GM18861 (cell line): ENCODE measurements around the gene PACSIN3.
A peak's percentile ranks its signal among the peaks of the same experiment; 100 is the strongest.

Source experiments
- ATAC-seq: cut with Tn5 transposase; IDR thresholded peaks from one replicate; pipeline ENCODE4 v1.9.1; 2021; ENCODE audit not compliant: unreplicated experiment

PACSIN3 gene

DNA sequence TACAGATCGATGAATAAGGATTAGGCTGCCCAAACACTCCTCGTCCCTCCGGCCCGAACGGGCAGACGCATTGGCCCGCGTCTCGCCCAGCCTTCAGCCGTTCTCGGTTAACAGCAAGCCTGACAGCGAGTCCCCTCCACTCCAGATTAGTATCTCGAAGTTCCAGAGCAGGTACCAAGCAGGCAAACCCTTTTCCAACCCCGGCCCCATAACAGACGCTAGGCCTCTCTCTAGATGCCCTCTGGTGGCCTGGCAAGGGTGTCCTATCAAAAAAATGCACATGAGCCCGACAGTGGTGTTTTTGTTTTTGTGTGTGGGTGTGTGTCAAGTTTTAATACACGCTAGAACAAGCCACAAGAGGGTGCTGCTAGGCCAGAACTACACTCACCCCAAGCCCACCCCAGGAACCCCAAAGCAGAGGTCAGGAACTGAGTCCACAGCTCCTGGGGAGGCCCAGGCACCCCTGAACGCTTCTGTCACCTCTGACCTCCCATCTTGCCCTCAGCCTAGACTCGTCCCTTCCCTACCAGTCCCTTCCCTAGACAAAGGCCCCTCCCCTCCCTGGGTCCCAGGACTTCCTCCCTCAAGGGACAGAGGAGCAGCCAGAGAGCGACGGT lies 8.9 kb downstream of the PACSIN3 start:
- ATAC-seq: peak; percentile 36

DNA sequence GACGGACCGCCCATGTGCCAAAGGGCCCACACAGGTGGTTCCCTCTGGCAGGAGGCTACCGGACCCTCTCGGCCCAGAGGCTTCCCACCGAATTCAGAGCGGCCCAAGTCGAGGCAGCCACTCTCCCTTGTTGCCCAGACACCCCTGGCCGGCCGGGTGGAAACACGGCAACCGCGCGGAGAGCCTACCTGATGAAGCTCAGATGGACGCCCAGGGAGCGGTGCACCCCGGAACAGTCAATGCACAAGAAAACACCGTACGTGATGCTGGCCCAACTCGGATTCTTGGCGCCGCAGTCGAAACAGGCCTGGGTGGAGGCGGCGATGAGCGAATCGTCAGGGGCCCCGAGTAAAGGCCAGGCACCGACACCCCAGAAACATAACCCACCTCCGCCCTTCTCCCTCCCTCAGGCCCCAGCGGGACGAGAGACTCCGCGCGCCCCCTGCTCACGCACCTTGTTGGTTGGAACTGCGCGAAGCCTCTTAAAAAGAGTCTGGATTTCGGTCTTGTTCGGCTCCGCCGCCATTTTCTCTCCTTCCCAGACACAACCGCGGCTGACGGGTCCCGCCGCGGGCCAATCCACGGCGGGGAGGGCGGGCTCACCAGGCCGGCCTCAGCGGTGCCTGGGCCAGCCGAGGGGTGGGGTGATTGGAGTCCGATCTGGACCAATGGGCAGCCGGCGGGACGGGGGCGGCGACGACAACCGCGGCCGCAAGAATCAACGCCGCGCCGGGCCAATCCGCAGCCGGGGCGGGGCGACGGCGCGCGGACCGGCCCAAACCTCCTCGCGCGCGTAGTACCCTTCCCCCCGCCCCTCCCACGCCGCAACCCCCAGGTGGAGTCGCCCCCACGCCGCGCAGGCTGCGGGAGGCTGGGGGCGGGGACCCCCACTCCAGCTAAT lies 9.7 kb downstream of the PACSIN3 start, which contains the start of gene ARFGAP2:
ARFGAP2 (minus strand) TSS at position 552 of the 901 bp plus-strand sequence; CDS start at position 526, 26 bp downstream.
- ATAC-seq: peak; percentile 76

DNA sequence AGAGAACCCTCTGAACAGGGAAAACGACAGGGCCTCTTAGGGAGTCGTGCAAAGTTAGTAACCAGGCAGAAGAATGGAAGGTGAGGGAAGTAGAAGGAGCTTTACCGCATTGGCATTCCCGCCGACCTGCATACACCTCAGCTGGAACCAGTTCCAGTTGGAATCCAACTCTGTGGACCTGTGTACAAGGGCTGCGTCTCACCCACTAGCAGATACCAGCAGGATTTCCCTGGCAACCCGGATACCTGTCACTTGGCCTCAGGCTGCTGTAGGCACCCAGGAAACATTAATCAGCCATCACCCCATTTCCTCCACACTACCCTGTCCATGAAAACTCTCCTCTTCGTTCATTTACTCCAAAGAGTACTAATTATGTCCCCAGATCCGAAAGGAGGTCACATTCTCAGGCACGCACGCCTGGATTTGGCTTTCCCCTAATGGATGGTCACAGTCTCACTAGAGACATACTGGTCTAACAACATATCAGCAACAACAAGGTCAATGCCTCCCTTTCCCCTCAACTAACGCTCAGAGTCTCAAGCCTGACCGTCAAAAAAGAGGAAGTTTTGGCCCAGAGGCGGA lies 10.4 kb downstream of the PACSIN3 start:
- ATAC-seq: no peak

DNA sequence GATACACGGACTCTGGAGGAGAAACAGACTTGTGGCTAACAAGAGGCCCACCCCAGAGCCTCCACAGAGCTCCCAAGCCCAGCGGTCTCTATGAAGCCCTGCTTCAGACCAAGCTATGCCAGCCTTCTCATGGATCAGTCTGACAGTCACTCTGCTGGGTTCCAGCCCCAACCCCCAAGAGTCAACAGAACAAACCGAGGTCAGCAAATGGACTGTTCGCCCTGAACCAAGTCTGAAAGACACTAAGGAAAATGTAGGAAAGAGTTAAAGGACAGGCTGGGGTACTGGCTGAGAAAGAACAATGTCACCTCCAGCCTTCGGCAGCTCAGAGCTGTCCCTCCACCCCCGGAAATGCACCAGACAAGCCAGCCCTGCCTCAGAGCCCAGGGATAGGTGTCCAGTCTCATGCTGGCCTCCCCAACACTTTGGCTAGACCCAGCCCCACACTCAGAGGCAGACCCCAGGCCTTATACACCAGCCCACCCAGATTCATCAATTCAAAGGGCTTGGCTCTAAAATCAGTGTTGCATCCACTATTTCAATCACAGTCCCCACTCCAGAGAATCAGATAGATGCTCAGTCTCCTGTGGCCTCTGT lies 13.4 kb downstream of the PACSIN3 start:
- ATAC-seq: no peak

DNA sequence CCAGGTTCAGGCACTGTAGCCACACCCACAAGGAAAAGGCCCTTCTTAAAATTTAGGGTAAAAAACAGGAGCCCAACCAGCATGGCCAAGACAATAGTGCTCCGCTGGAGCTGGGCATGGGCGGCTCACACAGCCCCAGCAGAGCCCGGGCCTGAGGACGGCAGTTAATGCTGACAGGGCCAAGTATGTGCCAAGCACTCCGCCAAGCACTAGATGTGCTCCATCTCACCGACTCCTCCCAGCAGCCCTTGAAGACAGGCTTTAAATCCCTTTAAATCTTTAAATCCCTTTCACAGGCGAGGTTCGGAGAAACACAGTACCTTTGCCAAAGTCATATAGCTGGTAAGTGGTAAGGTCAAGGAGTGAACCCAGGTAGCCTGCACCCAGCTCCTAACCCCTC lies 14.4 kb downstream of the PACSIN3 start:
- ATAC-seq: no peak

DNA sequence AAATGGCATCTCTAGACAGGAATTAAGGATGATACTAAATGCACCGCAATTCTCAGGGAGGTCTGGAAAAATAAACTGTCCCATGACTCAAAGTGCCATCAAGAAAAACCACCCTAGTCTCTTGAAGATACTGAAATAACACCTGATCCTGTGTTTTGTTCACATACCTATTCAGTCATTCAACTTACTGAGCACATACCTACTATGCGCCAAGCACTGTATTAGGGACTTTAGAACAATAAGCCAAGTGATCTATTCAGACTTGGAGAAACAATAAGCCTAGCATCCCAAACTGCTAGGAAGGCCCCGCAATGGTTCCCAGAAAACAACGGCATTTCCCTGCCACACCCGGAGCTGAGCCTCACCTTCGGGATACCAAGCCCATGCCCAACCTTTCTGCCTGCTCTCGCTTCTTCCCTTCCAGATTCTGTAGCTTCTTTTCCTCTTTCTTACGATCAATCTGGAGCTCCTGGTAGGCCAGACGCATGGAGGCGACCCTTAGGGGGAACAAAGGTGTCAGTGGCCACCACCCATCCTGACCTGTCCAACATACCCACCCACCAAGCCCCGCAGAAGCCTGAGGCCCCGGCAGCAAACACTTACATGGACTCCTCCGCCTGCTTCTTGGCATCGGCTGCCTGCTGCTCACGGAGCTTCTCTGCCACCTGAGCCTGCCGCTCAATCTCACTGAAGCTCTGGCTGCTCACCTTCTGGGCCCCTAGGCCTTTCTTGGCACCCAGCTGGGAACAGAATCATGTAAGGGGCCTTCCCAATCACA lies 15.0 kb downstream of the PACSIN3 start:
- no peak for ATAC-seq

DNA sequence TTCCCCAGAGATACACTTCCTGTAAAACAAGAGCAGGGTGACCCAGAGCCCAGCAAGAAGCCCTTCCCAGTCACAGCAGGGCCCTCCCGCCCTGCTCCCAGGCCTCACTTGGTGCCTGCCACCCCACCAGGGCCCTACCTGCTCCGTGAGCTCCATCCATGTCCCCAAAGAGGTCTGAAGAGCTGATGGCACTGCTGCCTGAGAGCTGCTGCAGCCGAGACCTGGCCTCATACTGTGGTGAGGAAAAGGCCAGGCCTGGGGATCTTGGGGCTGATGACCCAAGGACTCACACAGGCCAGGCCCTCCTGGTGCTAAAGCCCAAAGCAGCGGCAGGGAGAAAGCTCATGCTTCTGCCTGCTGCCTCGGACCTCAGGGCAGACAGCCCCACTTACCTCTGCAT lies 19.9 kb downstream of the PACSIN3 start:
- no peak for ATAC-seq

DNA sequence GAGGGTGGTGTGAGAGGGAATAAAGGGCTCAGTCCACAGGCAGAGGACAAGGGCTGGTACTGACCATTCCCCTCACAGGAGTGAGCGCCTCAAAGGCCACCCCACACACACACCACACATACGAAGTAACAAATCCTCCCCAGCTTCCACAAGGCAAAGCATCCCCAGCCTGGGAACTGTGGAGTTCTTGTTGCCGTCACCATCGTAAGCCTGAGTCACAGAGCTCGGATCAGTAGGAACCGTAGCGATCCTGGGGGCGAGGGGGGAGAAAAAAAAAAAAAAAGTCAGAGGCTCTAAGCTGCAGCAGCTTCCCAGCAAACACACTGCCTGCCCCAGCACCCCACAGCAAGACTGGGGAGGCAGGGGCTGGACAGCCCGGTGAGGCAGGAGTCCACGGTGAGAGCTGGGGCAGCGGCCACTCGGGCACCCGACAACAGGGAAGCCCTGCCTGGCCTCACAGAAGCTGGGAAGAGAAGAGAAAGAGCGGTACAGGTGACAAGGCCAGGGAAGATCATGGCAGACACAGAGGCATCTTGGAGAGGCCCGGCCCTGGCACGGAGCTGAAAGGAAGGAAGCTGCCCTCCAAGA lies 20.9 kb downstream of the PACSIN3 start:
- ATAC-seq: no peak

DNA sequence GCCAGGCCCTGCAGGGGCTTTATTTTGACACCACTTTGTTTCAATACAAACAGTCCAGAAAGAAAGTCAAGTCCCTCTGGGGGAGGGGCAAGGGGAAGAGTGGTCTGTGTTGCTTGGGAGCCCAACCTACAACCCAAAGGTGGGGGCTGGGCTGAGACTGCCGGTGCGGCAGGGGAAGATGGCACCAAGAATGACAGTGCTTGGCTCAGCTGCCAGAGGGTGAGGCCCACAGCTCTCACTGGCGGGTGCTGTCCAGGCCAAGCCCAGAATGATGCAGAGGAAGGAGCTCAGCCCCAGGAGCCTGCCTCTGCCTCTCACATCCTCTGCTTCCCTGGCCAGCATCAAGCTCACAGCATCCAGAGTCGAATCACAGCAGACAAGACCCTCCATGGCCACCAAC lies 21.9 kb downstream of the PACSIN3 start:
- ATAC-seq: no peak

DNA sequence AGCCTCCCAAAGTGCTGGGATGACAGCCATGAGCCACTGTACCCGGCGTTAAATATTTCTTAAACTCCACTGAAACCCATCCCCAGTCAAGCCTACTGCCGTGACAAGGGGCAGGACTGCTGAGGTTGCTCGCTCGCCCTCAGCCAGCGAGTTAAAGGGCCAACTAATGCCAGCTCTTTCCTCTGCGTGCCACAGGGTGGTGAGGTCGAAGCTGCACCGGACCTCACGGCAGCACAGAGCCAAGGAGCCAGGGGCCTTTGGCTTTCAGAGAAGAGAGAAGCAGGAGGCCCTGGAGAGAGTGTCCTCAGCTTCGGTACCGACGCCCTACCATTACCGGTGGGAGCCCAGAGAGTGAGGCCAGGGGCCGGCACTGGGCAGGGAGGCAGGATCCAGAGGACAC lies 22.3 kb downstream of the PACSIN3 start:
- no peak for ATAC-seq

DNA sequence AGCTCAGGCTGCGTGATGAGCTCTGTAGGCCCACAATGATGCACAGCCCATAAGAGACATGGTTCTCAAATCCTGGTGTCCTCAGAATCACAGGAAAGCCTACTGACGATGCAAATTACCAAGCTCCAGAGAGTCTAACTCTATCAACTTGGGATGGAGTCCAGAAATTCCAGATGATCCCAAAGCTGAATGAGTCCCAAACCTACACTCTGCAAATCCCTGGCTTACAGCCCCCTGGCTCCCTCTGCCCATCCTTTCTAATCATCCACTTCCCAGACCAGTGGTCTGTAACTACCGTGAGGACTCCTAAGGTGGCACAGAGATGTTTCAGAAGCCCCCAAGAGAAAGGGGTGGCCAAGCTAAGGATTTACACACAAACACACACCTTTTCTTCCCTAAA lies 23.0 kb downstream of the PACSIN3 start:
- no peak for ATAC-seq

DNA sequence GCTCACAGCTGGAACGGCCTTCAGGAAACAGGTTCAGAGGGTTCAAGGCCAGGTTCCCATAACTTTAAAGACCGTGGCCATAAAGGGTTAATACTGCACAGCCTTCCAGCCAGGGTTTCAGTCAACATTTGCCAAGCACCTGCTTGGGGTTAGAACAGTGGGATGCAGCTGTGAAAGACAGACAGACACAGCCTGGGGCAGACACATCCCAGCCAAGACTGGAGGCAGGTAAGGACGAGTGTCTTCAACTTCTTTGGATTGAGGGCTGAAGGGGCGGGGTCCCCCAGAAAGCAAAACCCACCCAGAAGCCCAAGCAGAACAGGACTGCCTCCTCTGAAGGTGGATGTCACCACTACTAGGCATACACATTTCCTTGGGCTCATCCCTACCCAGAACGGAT lies 23.8 kb downstream of the PACSIN3 start:
- no peak for ATAC-seq

DNA sequence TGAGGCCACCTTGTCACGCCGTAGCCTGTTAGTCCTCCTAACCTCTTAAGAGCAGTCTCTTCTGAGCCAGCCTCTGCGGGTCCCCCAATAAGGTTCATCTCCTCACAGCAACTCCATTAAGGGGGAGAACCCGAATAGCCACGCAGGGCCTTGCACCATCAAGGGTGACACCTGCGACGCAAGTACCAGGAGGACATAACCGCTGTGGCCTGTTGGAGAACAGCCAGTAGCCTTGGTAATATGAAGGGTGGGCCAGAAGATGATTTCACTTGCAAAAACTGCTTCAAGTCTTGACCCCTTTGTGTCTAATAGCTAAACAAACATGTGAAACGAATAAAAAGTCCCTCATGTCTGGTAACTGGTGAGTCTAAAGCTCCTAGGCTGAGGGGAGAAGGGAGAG lies 24.3 kb downstream of the PACSIN3 start:
- no peak for ATAC-seq

DNA sequence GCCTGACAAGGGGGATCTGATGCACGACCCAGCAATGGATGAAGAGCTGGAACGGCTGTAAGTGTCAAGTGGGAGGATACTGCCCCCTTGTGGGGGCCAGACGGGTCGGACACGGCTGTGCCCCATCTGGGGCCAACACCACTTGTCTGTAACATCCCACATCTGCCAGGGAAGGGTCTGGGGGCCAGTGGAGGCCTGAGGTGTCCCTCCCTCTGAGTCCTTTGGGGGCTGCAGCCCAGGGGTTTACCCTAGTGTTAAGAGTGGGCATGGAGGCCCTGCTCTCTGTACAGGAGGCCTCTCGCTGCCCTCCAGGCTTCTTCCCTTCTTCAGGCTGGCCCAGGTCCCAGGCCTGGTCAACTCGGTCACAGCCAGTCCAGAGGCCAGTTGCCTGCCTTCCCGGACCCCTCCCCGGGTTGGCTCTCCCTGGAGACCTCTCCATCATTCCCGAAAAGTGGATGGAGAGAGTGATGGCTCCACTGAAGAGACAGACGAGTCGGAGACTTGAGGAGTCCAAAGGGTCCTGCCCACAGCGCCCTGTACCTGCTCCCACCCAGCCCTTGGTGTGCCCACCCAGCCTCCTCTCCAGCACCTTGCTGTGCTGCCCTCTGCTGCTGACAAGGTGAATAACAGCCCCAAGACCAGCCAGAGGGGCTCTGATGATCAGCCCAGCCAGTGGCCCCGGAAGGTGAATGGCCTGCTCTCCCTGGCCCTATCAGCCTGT lies 24.9 kb downstream of the PACSIN3 start:
- peak; percentile 50 for ATAC-seq

DNA sequence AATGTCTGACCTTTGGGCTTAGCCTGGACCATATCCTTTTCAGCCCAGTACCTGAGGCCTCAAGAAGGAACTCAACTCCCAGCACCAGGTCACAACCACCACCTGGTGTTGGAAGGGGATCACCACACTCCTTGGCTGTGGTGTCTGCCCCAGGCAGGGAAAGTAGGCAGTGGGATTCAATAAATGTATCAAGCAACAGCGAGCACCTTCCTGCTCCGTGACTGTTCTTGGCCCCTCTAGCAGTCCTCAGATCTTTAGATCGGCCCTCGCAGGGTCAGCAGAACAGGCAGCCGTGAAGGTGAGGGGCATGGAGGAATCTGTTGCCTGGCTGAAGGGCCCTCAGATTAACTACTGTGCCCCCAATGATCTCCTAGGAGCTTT lies 25.5 kb downstream of the PACSIN3 start:
- ATAC-seq: no peak

DNA sequence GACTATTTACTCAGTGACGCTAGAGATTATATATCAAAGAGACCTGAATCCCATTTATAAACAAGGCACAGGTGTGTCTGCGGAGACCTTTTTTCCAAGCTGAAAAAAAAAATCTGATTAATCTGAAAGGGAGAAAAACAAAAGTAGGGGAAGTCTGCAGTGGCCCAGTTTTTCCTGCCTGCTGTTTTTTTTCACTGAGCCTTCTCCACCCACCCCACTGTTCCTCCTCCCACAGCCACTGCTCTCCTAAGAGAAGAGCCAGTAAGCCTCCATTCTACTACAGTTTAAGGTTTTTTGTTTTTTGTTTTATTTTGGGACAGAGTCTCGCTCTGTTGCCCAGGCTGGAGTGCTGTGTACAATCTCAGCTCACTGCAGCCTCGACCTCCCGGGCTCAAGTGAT lies 28.0 kb downstream of the PACSIN3 start:
- ATAC-seq: no peak

DNA sequence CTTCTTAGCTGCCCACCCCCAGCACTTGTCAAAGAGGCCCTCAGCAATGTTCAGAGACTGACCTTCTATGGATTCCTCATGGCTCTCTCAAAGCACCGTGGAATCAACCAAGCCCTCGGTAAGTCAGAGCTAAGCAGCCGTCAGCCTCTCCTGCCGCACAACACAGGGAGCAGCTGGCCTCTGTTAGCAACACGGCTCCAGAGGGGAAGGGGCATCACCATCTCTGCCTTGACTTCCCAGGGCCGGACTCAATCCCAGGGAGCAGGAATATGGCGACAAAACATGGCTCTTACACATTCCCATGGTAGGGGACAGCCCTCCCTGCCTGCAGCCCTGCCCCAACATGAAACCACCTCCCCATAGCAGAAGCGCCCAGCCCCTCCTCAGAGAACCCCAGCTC lies 28.4 kb downstream of the PACSIN3 start:
- ATAC-seq: no peak

DNA sequence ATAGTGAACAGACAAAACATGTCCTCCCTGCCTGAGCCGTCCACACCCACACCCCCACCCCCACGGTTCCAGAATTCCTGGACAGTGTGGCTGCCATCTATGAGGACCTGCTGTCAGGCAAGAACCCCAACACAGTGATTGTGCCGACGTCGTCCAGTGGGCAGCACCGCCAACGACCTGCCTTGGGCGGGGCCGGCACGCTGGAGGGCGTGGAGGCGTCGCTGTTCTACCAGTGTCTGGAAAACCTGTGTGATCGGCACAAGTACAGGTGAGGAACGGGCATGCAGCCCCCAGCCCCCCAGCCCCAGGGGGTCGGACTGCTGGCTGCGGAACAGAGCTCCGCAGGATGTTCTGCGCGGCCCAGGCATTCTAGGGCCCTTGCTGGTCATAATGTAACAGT lies 29.3 kb downstream of the PACSIN3 start:
- ATAC-seq: no peak

DNA sequence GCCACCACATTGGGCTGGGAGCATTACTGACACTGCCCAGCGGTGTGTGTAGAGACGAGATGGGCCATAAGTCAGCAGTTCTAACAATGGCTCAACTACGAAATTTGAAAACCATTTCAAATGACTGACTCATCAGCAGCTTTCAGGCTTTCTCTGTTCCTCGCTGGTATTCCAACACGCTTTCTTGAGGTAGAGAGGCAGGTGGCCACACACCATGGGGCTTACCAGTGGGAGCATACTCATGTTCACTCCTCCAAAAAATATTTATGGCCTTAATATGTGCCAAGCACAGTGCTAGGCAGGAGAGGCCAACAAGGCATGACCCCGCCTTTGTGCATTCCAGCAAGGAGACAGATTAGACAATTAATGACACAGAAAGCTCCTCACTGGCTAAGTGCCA lies 29.9 kb downstream of the PACSIN3 start:
- no peak for ATAC-seq

DNA sequence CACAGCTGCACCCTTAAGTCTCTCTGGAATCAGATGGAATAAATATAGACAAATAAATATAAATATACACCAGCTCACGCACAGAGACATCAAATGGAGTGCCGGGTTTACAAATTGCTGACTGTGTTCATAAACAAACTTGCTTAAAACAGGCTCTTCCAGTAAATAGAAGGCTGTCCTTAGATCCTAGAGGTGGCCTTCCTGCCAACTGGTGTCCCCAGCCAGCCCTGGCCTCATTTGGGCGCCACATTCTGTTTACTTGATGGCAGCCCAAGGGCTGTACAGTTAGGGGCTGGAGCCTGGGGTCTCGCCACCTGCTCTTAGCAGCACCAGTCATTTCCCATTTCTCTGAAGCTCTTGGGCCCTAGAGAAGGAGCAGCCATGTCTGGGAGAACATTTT lies 30.4 kb downstream of the PACSIN3 start:
- ATAC-seq: no peak
